Natural killer cell (primary cell): ENCODE data around the gene FZR1. TPM values are rescaled to one million over a fixed set of nuclear protein-coding genes. Genes with fewer than 3 reads are reported as not detected.

ENCODE experiments used
- ATAC-seq, 3 donors: fragments of 150-1000 bp in 2 of 3; fragments of 200-7000 bp in 1 of 3; cut with Tn5 transposase; 1 replicate in 1 of 3; 2 replicates in 2 of 3; pipeline ENCODE4 v1.10.0; 2021; ENCODE audit warnings: mild to moderate bottlenecking in 2 of 3, moderate library complexity in 2 of 3
- DNase-seq, 2 donors: peaks; one replicate each; pipeline versions ENCODE4 v3.0.0 to v3.0.0-alpha.2; 2013 to 2021; ENCODE audit warnings: mixed read lengths in 1 of 2
- H3K27ac ChIP-seq: one replicate; pipeline ENCODE4 v1.5.1; 2013; ENCODE audit warnings: mild to moderate bottlenecking, low read length
- H3K27me3 ChIP-seq: one replicate; pipeline ENCODE4 v1.6.1; 2013; ENCODE audit warnings: low read length; ENCODE audit not compliant: control insufficient read depth, insufficient read depth
- H3K36me3 ChIP-seq: one replicate; pipeline ENCODE4 v1.6.1; 2013; ENCODE audit warnings: low read length; ENCODE audit not compliant: control insufficient read depth, insufficient read depth
- H3K4me1 ChIP-seq: one replicate; pipeline ENCODE4 v1.6.1; 2013; ENCODE audit warnings: low read length; ENCODE audit not compliant: control insufficient read depth, insufficient read depth
- H3K4me3 ChIP-seq: one replicate; pipeline ENCODE4 v1.5.1; 2013; ENCODE audit warnings: low read length
- H3K9me3 ChIP-seq: one replicate; pipeline ENCODE4 v1.6.1; 2013; ENCODE audit warnings: low read length; ENCODE audit not compliant: control insufficient read depth, insufficient read depth
- H3K27ac Mint-ChIP-seq, 2 donors: one replicate each; pipeline ENCODE4 v1.8.0; 2022; ENCODE audit warnings: mild to moderate bottlenecking in 2 of 2, mixed read lengths in 2 of 2, moderate library complexity in 1 of 2
- H3K27me3 Mint-ChIP-seq, 2 donors: one replicate each; pipeline ENCODE4 v1.8.0; 2022; ENCODE audit warnings: low read depth in 2 of 2, mixed read lengths in 2 of 2
- H3K36me3 Mint-ChIP-seq: one replicate; pipeline ENCODE4 v1.8.0; 2022; ENCODE audit warnings: mixed read lengths
- H3K4me1 Mint-ChIP-seq, 2 donors: one replicate each; pipeline ENCODE4 v1.8.0; 2022; ENCODE audit warnings: mixed read lengths in 2 of 2
- H3K4me3 Mint-ChIP-seq: one replicate; pipeline ENCODE4 v1.8.0; 2022; ENCODE audit warnings: mild to moderate bottlenecking, moderate library complexity, mixed read lengths
- H3K9me3 Mint-ChIP-seq, 2 donors: one replicate each; pipeline ENCODE4 v1.8.0; 2022; ENCODE audit warnings: mixed read lengths in 2 of 2
- WGBS: methylation state at CpG from one replicate; pipeline ENCODE4 v1.1.7; 2013; ENCODE audit warnings: missing lambda C conversion rate; ENCODE audit not compliant: insufficient coverage; 5-methylcytosine and 5-hydroxymethylcytosine counted together
- intact Hi-C: fragments of 100-400 bp; cut with micrococcal nuclease; formaldehyde crosslinking; loops from one replicate; pipeline ENCODE4 v1.14.2; 2022
- total RNA-seq, 4 donors: library from RNA; stranded (reverse); fragments of 120-200 nt in 1 of 4; gene quantifications; one replicate each; pipeline versions ENCODE4 v1.2.3 to v1.2.4, GENCODE V29; 2013 to 2022
- TF ChIP-seq, protein P1 (sequence below): fragments of 200-600 bp; IDR thresholded peaks from one replicate; pipeline ENCODE4 v1.8.0; 2022; ENCODE audit warnings: antibody characterized with exemption

The FZR1 gene
- total RNA-seq, 3 donors from 2014 or later (not counting 1 experiment from before 2014, with no cell fraction given) = 89.1 to 98.3 (median 91.4) TPM

DNA sequence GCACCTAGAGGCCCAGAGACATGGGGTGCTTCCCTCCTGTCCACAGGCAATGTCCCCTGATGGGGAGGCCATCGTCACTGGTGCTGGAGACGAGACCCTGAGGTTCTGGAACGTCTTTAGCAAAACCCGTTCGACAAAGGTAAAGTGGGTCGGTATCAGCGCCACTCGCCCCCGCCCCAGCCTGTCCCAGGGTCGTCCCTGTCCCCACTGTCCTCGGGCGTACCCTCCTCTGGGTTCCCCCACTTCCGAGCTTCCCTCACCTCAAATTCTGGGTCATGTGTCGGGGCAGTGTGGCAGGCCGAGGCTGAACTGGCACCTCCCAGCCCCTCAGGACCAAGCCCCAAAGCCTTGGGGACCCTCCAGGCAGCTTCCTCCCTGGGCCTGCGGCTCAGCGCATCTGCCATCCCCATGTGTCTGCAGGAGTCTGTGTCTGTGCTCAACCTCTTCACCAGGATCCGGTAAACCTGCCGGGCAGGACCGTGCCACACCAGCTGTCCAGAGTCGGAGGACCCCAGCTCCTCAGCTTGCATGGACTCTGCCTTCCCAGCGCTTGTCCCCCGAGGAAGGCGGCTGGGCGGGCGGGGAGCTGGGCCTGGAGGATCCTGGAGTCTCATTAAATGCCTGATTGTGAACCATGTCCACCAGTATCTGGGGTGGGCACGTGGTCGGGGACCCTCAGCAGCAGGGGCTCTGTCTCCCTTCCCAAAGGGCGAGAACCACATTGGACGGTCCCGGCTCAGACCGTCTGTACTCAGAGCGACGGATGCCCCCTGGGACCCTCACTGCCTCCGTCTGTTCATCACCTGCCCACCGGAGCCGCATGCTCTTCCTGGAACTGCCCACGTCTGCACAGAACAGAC, 28.5 kb downstream of the FZR1 start:
- no peaks in the 10 kb centered on the region for H3K36me3 Mint-ChIP-seq

DNA sequence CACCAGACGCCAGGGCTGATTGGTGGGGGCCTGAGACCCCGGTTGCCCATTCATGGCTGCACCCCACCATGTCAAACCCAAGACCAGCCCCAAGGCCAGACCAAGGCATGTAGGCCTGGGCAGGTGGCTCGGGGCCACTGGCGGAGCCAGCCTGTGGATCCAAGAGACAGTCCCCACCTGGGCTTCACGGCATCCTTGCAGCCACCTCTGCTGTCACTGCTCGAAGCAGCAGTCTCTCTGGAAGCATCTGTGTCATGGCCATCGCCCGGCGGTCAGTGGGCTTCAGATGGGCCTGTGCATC, 29.1 kb downstream of the FZR1 start:
- no peaks in the 10 kb centered on the region for H3K27me3 Mint-ChIP-seq
- no peak overlapping the region for H3K27ac Mint-ChIP-seq
- H3K4me3 ChIP-seq = no peak overlapping the region
- no peak overlapping the region for H3K27ac ChIP-seq
- TF ChIP-seq, protein P1, sequence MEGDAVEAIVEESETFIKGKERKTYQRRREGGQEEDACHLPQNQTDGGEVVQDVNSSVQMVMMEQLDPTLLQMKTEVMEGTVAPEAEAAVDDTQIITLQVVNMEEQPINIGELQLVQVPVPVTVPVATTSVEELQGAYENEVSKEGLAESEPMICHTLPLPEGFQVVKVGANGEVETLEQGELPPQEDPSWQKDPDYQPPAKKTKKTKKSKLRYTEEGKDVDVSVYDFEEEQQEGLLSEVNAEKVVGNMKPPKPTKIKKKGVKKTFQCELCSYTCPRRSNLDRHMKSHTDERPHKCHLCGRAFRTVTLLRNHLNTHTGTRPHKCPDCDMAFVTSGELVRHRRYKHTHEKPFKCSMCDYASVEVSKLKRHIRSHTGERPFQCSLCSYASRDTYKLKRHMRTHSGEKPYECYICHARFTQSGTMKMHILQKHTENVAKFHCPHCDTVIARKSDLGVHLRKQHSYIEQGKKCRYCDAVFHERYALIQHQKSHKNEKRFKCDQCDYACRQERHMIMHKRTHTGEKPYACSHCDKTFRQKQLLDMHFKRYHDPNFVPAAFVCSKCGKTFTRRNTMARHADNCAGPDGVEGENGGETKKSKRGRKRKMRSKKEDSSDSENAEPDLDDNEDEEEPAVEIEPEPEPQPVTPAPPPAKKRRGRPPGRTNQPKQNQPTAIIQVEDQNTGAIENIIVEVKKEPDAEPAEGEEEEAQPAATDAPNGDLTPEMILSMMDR = no peak
- peaks cover 46% of the 10 kb centered on the region for H3K36me3 ChIP-seq
- no peaks in the 10 kb centered on the region for H3K36me3 Mint-ChIP-seq
- H3K4me1 Mint-ChIP-seq = peaks cover 0 to 21% of the 10 kb centered on the region in 2 donors
- ATAC-seq (no peak), DNase-seq (no peak)
- WGBS = 95% methylated on average over 9 of the region's 9 CpGs
- H3K9me3 ChIP-seq = no peaks in the 10 kb centered on the region
- H3K27me3 ChIP-seq = no peaks in the 10 kb centered on the region
- intact Hi-C loops = no loop called here
- no peaks in the 10 kb centered on the region for H3K9me3 Mint-ChIP-seq
- no peak overlapping the region for H3K4me3 Mint-ChIP-seq
- H3K4me1 ChIP-seq = no peaks in the 10 kb centered on the region

More for the DNA sequence above, 28.5 kb downstream of the FZR1 start:
- Histone ChIP-seq H3K4me1 (no peaks in the 10 kb centered on the region), H3K27ac (no peak overlapping the region), H3K9me3 (no peaks in the 10 kb centered on the region), H3K4me3 (no peak overlapping the region), H3K27me3 (no peaks in the 10 kb centered on the region), H3K36me3 (peaks cover 46% of the 10 kb centered on the region)
- no peak overlapping the region for H3K4me3 Mint-ChIP-seq
- no peaks in the 10 kb centered on the region for H3K9me3 Mint-ChIP-seq
- H3K27me3 Mint-ChIP-seq = no peaks in the 10 kb centered on the region
- DNase-seq (no peak), ATAC-seq (no peak)
- no peak overlapping the region for H3K27ac Mint-ChIP-seq
- peaks cover 0 to 21% of the 10 kb centered on the region in 2 donors for H3K4me1 Mint-ChIP-seq
- TF ChIP-seq, protein P1 = no peak
- intact Hi-C loops = no loop called here
- 97% methylated on average over 38 of the region's 38 CpGs for WGBS

DNA sequence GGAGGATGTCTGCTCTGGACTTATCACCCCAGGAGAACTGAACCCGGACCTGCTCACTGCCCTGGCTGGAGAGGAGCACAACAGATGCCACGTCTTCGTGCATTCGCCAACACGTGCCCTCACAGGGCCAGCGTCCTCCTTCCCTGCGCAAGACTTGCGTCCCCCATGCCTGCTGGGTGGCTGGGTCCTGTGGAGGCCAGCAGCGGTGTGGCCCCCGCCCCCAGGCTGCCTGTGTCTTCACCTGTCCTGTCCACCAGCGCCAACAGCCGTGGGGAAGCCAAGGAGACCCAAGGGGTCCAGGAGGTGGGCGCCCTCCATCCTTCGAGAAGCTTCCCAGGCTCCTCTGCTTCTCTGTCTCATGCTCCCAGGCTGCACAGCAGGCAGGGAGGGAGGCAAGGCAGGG, 29.5 kb downstream of the FZR1 start:
- no peak for ATAC-seq

More for the DNA sequence above, 29.5 kb downstream of the FZR1 start:
- no peaks in the 10 kb centered on the region for H3K9me3 Mint-ChIP-seq
- H3K27ac Mint-ChIP-seq = no peak overlapping the region
- no peaks in the 10 kb centered on the region for H3K27me3 ChIP-seq
- TF ChIP-seq, protein P1 = no peak
- 98% methylated on average over 14 of the region's 14 CpGs for WGBS
- no peaks in the 10 kb centered on the region for H3K27me3 Mint-ChIP-seq
- H3K9me3 ChIP-seq = no peaks in the 10 kb centered on the region
- no peaks in the 10 kb centered on the region for H3K4me1 ChIP-seq
- H3K36me3 ChIP-seq = peaks cover 46% of the 10 kb centered on the region
- no peaks in the 10 kb centered on the region for H3K36me3 Mint-ChIP-seq
- H3K27ac ChIP-seq = no peak overlapping the region
- DNase-seq = no peak
- no peak overlapping the region for H3K4me3 ChIP-seq
- H3K4me3 Mint-ChIP-seq = no peak overlapping the region
- H3K4me1 Mint-ChIP-seq = peaks cover 0 to 21% of the 10 kb centered on the region in 2 donors
- intact Hi-C loops = no loop called here
